Measurements from ENCODE around the gene BRIP1. TPM values are rescaled to one million over a fixed set of nuclear protein-coding genes. Genes with fewer than 3 reads are reported as not detected.

The BRIP1 gene
- total RNA-seq, 1 donor from 2014 or later = 6.4 TPM

DNA sequence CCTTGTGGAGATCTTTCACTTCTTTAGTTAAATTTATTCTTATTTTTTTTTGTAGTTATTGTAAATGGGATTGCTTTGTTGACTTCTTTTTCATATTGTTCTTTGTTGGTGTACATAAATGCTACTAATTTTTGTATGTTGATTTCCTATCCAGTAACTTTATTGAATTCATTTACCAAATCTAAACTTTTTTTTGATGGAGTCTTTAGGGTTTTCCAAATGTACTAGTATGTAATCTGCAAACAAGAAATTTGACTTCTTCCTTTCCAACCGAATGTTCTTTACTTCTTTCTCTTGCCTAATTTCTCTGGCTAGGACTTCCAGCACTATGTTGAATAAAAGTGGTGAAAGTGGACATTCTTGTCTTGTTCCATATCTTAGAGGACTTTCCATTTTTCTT, 230.5 kb downstream of the BRIP1 start:
- Histone ChIP-seq H3K9me3 (ENCODE audit: insufficient read depth, low read depth, low read length) (no peaks in the 10 kb centered on the region), H3K4me2 (ENCODE audit: low read length) (no peak overlapping the region), H3K36me3 (ENCODE audit: insufficient read depth, low read length) (no peaks in the 10 kb centered on the region), H3K4me1 (ENCODE audit: insufficient read depth, low read length) (no peaks in the 10 kb centered on the region), H3K27ac (ENCODE audit: low read depth, low read length) (no peak overlapping the region), H3K9ac (ENCODE audit: low read length) (no peak overlapping the region), H3K27me3 (ENCODE audit: insufficient read depth, low read length) (peaks cover 4% of the 10 kb centered on the region), H3K4me3 (ENCODE audit: insufficient read depth, low read depth, low read length) (no peak overlapping the region), H4K20me1 (ENCODE audit: insufficient read depth, low read length) (no peaks in the 10 kb centered on the region), H3K79me2 (ENCODE audit: insufficient read depth, low read length) (no peaks in the 10 kb centered on the region), H2AFZ (ENCODE audit: low read depth, low read length) (no peak overlapping the region)
- Mint-ChIP-seq H3K9me3 (ENCODE audit: unreplicated experiment) (peaks cover 2% of the 10 kb centered on the region), H3K36me3 (ENCODE audit: low read depth, unreplicated experiment) (no peaks in the 10 kb centered on the region), H3K4me3 (ENCODE audit: unreplicated experiment) (no peak overlapping the region), H3K27ac (ENCODE audit: unreplicated experiment) (no peak overlapping the region), H3K27me3 (ENCODE audit: low read depth, unreplicated experiment) (no peaks in the 10 kb centered on the region), H3K4me1 (ENCODE audit: low read depth, unreplicated experiment) (no peaks in the 10 kb centered on the region)
- TF ChIP-seq, protein P1, sequence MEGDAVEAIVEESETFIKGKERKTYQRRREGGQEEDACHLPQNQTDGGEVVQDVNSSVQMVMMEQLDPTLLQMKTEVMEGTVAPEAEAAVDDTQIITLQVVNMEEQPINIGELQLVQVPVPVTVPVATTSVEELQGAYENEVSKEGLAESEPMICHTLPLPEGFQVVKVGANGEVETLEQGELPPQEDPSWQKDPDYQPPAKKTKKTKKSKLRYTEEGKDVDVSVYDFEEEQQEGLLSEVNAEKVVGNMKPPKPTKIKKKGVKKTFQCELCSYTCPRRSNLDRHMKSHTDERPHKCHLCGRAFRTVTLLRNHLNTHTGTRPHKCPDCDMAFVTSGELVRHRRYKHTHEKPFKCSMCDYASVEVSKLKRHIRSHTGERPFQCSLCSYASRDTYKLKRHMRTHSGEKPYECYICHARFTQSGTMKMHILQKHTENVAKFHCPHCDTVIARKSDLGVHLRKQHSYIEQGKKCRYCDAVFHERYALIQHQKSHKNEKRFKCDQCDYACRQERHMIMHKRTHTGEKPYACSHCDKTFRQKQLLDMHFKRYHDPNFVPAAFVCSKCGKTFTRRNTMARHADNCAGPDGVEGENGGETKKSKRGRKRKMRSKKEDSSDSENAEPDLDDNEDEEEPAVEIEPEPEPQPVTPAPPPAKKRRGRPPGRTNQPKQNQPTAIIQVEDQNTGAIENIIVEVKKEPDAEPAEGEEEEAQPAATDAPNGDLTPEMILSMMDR (IDR thresholded peaks at IDR 0.05; ENCODE audit: insufficient read depth, low read depth, low read length) = no peak
- FAIRE-seq (no peak), DNase-seq (ENCODE audit: low read depth) (no peak)

DNA sequence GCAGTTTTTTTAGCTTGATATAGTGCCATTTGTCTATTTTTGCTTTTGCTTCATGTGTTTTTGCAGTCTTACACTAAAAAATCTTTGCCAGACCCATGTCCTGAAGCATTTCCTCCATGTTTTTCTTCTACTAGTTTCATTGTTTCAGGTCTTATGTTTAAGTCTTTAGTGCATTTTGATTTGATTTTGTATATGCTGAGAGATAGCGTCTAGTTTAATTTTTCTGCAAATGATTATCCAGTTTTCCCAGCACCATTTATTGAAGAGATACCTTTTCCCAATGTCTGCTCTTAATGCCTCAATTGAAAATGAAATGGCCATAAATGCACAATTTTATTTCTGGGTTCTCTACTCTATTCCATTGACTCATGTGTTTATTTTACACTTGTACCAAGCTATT, 231.5 kb downstream of the BRIP1 start:
- peaks cover 4% of the 10 kb centered on the region for H3K27me3 ChIP-seq (ENCODE audit: insufficient read depth, low read length)
- H3K27ac ChIP-seq (ENCODE audit: low read depth, low read length) = no peak overlapping the region
- no peaks in the 10 kb centered on the region for H3K79me2 ChIP-seq (ENCODE audit: insufficient read depth, low read length)
- Mint-ChIP-seq H3K4me1 (ENCODE audit: low read depth, unreplicated experiment) (peaks cover 2% of the 10 kb centered on the region), H3K9me3 (ENCODE audit: unreplicated experiment) (peaks cover 2% of the 10 kb centered on the region), H3K27me3 (ENCODE audit: low read depth, unreplicated experiment) (no peaks in the 10 kb centered on the region), H3K4me3 (ENCODE audit: unreplicated experiment) (no peak overlapping the region), H3K36me3 (ENCODE audit: low read depth, unreplicated experiment) (no peaks in the 10 kb centered on the region), H3K27ac (ENCODE audit: unreplicated experiment) (no peak overlapping the region)
- no peak overlapping the region for H2AFZ ChIP-seq (ENCODE audit: low read depth, low read length)
- no peak overlapping the region for H3K4me2 ChIP-seq (ENCODE audit: low read length)
- no peaks in the 10 kb centered on the region for H3K4me1 ChIP-seq (ENCODE audit: insufficient read depth, low read length)
- no peaks in the 10 kb centered on the region for H4K20me1 ChIP-seq (ENCODE audit: insufficient read depth, low read length)
- DNase-seq (ENCODE audit: low read depth) (no peak), FAIRE-seq (no peak)
- H3K9me3 ChIP-seq (ENCODE audit: insufficient read depth, low read depth, low read length) = no peaks in the 10 kb centered on the region
- no peaks in the 10 kb centered on the region for H3K36me3 ChIP-seq (ENCODE audit: insufficient read depth, low read length)
- TF ChIP-seq, protein P1 (IDR thresholded peaks at IDR 0.05; ENCODE audit: insufficient read depth, low read depth, low read length) = no peak
- TF ChIP-seq EZH2 (IDR thresholded peaks at IDR 0.05; ENCODE audit: insufficient read depth, low read length) = no peak
- no peak overlapping the region for H3K9ac ChIP-seq (ENCODE audit: low read length)
- no peak overlapping the region for H3K4me3 ChIP-seq (ENCODE audit: insufficient read depth, low read depth, low read length)

Other genes with a start within 250 kb of the BRIP1 start
- 9.3 and 9.9 TPM in 2 replicates for gene INTS2, start 64.5 kb upstream of the BRIP1 start, total RNA-seq
- gene MED13, start 201.8 kb upstream of the BRIP1 start, total RNA-seq = 49.3 and 55.0 TPM in 2 replicates